ENCODE data around the gene CEMIP2. TPM values are rescaled to one million over a fixed set of nuclear protein-coding genes. Genes with fewer than 3 reads are reported as not detected.

The CEMIP2 gene
- polyA plus RNA-seq, 3 donors: 11.6 to 58.7 (median 21.4) TPM

DNA sequence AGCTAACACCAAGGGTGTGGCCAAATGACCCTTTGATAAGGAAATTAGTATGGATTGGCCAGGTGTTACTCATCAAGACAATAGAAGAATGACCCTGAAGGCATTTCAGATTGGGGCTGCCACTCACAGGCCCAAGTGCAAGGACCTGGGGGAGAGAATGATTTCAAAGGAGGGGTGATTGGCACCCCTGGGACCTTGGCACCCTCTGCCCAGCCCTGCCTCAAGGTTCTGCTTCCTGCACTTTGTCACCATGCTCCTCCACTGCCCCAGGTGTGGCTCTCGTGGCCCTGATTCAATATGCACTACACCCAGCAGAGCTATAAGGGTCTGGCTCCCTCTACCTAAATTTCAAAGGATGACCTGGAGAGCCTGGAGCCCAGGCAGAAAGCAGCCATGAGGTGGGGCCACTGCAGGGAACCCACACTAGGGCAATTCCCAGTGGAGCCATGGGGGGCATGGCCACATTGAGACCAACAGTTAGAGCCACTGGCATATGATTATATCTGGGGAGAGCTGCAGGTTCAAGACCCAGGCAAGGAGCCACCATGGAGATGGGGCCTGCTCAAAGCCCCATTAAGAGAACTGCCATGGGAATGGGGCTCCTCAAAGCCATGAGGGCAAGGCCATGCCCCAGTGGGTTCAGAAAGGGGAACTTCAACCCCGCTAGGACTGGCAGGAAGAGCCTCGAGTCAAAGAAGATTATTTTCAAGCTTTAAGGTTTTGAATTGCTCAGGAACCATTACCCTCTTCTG, 93.0 kb downstream of the CEMIP2 start:
- Histone ChIP-seq H3K79me2 (ENCODE audit: insufficient read depth, low read length) (no peaks in the 10 kb centered on the region), H3K4me3 (replicated peaks in 1 of 3; ENCODE audit: low read depth in 2 of 3, low read length in 3 of 3) (no peak overlapping the region), H3K36me3 (replicated peaks in 1 of 2; ENCODE audit: control insufficient read depth in 1 of 2, insufficient read depth in 2 of 2, low read length in 2 of 2) (no peaks in the 10 kb centered on the region), H3K9ac (ENCODE audit: insufficient read depth, low read length, poor library complexity, severe bottlenecking) (no peak overlapping the region), H3K27me3 (ENCODE audit: control insufficient read depth in 2 of 2, insufficient read depth in 2 of 2, low read length in 2 of 2) (no peaks in the 10 kb centered on the region), H3K4me1 (ENCODE audit: control insufficient read depth in 1 of 2, insufficient read depth in 2 of 2, low read length in 2 of 2) (peaks cover 13 to 14% of the 10 kb centered on the region in 2 donors), H4K20me1 (ENCODE audit: insufficient read depth, low read length) (no peaks in the 10 kb centered on the region), H3K9me3 (replicated peaks in 1 of 2; ENCODE audit: control insufficient read depth in 1 of 2, insufficient read depth in 1 of 2, low read length in 2 of 2) (no peaks in the 10 kb centered on the region), H3K27ac (ENCODE audit: low read depth in 1 of 2, low read length in 2 of 2) (no peak overlapping the region), H3K4me2 (replicated peaks; ENCODE audit: extremely low read depth, low read length, poor library complexity, severe bottlenecking) (no peak overlapping the region), H2AFZ (ENCODE audit: insufficient read depth, low read depth, low read length, poor library complexity, severe bottlenecking) (no peak overlapping the region)
- DNase-seq: no peak
- 100% methylated on average over 1 of the region's 3 CpGs for WGBS (ENCODE audit: insufficient coverage)
- Mint-ChIP-seq H3K4me3 (no peak overlapping the region), H3K27ac (no peak overlapping the region), H3K36me3 (peaks cover 0 to 2% of the 10 kb centered on the region in 2 donors), H3K9me3 (peaks cover 0 to 2% (median 0%) of the 10 kb centered on the region in 7 donors), H3K27me3 (ENCODE audit: low read depth in 3 of 3) (peaks cover 3 to 4% (median 4%) of the 10 kb centered on the region in 3 donors), H3K4me1 (peaks cover 25% of the 10 kb centered on the region)
- TF ChIP-seq, protein P1, sequence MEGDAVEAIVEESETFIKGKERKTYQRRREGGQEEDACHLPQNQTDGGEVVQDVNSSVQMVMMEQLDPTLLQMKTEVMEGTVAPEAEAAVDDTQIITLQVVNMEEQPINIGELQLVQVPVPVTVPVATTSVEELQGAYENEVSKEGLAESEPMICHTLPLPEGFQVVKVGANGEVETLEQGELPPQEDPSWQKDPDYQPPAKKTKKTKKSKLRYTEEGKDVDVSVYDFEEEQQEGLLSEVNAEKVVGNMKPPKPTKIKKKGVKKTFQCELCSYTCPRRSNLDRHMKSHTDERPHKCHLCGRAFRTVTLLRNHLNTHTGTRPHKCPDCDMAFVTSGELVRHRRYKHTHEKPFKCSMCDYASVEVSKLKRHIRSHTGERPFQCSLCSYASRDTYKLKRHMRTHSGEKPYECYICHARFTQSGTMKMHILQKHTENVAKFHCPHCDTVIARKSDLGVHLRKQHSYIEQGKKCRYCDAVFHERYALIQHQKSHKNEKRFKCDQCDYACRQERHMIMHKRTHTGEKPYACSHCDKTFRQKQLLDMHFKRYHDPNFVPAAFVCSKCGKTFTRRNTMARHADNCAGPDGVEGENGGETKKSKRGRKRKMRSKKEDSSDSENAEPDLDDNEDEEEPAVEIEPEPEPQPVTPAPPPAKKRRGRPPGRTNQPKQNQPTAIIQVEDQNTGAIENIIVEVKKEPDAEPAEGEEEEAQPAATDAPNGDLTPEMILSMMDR (IDR thresholded peaks at IDR 0.05): no peak
- intact Hi-C loops (cut with micrococcal nuclease): no loop called here

DNA sequence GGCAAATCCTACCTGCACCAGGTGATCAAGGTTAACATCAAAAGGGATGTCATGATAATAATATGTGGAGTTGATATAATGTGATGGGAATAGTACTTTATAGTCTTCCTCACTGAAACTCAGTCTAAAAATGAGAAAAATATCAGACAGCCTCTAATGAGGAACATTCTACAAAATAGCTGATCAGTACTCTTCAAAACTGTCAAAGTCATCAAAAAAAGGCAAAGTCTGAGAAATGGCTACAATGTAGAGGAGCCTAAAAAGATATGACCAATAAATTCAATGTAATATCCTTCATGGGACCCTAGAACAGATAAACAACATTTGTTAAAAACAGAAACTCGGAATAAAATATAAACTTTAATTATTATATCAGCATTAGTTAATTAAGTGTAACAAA, 95.7 kb downstream of the CEMIP2 start:
- Mint-ChIP-seq H3K36me3 (no peaks in the 10 kb centered on the region), H3K4me3 (no peak overlapping the region), H3K4me1 (peaks cover 10% of the 10 kb centered on the region), H3K9me3 (peaks cover 0 to 7% (median 0%) of the 10 kb centered on the region in 7 donors), H3K27ac (no peak overlapping the region), H3K27me3 (ENCODE audit: low read depth in 3 of 3) (peaks cover 0 to 4% (median 4%) of the 10 kb centered on the region in 3 donors)
- peaks cover 2 to 3% of the 10 kb centered on the region in 2 donors for H3K4me1 ChIP-seq (ENCODE audit: control insufficient read depth in 1 of 2, insufficient read depth in 2 of 2, low read length in 2 of 2)
- H3K27ac ChIP-seq (ENCODE audit: low read depth in 1 of 2, low read length in 2 of 2): no peak overlapping the region
- H3K9ac ChIP-seq (ENCODE audit: insufficient read depth, low read length, poor library complexity, severe bottlenecking): no peak overlapping the region
- H3K36me3 ChIP-seq (replicated peaks in 1 of 2; ENCODE audit: control insufficient read depth in 1 of 2, insufficient read depth in 2 of 2, low read length in 2 of 2): no peaks in the 10 kb centered on the region
- TF ChIP-seq, protein P1 (IDR thresholded peaks at IDR 0.05): no peak
- no CpG with 5 or more reads among the region's 1 CpG for WGBS (ENCODE audit: insufficient coverage)
- no peaks in the 10 kb centered on the region for H3K9me3 ChIP-seq (replicated peaks in 1 of 2; ENCODE audit: control insufficient read depth in 1 of 2, insufficient read depth in 1 of 2, low read length in 2 of 2)
- H3K4me2 ChIP-seq (replicated peaks; ENCODE audit: extremely low read depth, low read length, poor library complexity, severe bottlenecking): no peak overlapping the region
- H4K20me1 ChIP-seq (ENCODE audit: insufficient read depth, low read length): no peaks in the 10 kb centered on the region
- H3K27me3 ChIP-seq (ENCODE audit: control insufficient read depth in 2 of 2, insufficient read depth in 2 of 2, low read length in 2 of 2): no peaks in the 10 kb centered on the region
- intact Hi-C loops (cut with micrococcal nuclease): no loop called here
- H2AFZ ChIP-seq (ENCODE audit: insufficient read depth, low read depth, low read length, poor library complexity, severe bottlenecking): no peak overlapping the region
- H3K4me3 ChIP-seq (replicated peaks in 1 of 3; ENCODE audit: low read depth in 2 of 3, low read length in 3 of 3): no peak overlapping the region
- DNase-seq: no peak
- no peaks in the 10 kb centered on the region for H3K79me2 ChIP-seq (ENCODE audit: insufficient read depth, low read length)
